Raji (cell line): ENCODE measurements around the gene DCST2.

Source experiments
- POLR2A ChIP-seq: IDR thresholded peaks from 2 replicates; pipeline ENCODE4 v1.6.1; 2011; ENCODE audit warnings: low read depth, low read length, control low read depth; ENCODE audit not compliant: insufficient read depth

DCST2 gene

DNA sequence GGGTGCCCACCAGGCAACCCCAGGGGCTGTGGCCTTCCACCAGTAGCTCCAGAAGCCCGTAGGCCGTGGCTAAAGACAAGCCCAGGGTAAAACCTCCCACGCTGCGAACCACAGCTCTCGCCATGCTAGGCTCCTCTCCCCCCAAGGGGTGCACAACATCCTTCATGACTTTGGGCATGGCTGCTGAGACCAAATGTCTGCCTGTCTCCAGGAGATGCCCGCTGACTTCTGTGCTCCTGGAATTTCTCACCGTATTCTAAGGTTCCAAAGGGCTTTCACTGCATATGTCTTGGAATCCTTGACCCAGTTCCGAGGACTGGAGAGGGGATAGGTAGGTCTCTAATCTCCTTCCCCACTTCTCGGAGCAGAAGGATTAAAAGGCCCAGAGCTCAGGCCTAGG is at the start of gene DCST2, which contains the start of gene DCST1:
TSS of gene DCST2 (minus strand) at position 258 of the 400 bp plus-strand sequence. CDS start at position 178, 80 bp downstream.
TSS of gene DCST1 (plus strand) at position 301 of the 400 bp plus-strand sequence. CDS start 213 bp downstream, outside the sequence.
- no peak for TF ChIP-seq POLR2A

DNA sequence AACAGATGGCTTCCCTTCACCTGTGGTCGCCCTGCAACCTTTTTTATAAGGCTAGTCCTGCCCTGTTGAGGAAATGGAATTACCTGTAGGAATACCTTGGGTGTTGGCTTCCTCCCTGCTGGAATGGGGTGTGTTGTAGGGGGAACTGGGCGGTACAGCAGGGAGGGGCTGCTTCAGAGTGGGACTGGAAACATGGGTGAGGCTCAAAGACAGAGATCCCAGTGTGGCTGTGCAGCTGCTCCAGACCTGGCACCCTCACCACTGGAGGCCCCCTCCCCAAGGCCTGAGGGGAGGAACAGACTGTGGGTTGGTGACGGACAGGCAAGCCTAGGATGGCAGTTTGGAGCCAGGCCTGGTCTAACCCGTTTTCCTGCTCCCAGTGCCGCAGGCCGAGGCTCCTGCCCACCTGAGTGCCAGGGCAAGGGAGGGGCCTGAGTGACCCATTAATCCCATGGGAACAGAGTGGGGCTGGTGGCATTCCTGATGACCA is 49.5 kb upstream of the DCST2 start:
- TF ChIP-seq POLR2A: no peak

DNA sequence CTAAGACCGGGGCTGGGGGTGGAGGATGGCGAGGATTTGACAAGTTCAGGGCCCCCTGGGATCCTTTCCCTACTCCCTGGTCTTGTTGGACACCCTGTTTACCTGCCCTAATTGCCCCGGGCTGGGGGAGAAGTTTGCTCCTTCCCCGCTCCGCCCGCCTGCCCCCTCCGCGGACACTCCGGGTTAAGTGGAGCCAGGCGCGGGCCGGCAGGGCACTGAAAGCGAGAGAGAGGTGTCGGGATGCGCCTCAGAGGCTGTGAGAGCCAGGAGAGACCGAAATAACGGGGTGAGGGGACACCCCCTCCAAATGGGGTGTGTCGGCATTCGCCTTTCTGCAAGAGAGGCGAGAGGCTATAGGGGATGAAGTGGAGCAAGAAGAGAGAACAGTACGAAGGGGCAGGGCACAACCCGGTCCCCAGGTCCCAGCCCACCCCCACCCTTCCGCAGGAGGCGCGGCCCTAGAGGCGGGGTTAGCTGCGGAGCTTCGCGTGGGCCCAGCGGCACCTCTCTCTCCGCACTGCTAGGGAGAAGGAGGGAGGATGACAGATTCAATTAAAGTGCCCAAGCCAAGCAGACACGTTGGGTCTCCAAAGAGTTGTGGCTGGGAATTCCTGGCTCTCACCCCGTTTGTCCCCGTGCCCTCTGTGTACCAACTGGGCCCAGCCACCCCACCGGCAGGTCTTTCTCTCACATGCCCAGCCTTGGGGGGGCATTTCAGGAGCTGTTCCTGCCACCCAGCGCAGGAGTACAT is 48.9 kb upstream of the DCST2 start:
- TF ChIP-seq POLR2A: no peak

DNA sequence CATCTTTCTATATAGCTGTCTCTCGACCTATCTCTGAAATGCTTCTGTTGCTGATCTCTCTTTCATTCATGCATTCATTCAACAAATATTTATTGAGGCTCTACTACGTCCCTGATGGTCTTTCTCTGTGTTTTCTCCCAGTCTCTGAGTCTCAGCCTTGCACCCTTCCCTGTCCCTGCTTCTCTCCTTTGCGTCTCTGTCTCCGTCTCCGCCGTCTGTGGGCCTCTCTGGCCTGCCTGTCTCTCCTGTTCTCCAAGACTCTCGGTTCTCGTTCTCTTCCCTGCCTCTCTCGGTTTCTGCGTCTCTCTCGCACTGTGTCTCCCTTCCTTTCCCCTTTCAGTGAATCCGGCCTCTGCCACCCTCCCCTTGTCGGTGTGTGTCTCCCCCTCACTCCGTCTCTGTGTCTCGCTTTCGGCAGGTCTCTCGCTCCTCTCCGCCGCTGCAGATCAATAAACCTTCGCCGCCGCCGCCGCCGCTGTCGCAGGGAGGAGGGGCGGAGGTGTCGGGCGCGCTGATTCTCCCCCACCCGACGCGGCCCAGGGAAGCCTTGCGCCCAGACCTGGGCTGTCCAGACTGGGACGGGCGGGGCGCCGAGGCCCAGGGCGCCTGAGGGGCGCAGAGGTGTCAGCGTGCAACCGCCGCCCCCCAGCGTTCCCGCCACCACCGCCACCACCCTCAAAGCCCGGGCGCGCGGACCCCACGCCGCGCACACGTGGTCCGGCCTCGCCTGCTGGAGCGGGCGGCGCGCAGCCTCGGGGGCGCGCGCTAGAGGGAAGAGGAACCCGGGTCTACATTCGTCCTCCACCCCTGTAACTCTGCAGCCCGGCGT is 48.1 kb upstream of the DCST2 start:
- no peak for TF ChIP-seq POLR2A

DNA sequence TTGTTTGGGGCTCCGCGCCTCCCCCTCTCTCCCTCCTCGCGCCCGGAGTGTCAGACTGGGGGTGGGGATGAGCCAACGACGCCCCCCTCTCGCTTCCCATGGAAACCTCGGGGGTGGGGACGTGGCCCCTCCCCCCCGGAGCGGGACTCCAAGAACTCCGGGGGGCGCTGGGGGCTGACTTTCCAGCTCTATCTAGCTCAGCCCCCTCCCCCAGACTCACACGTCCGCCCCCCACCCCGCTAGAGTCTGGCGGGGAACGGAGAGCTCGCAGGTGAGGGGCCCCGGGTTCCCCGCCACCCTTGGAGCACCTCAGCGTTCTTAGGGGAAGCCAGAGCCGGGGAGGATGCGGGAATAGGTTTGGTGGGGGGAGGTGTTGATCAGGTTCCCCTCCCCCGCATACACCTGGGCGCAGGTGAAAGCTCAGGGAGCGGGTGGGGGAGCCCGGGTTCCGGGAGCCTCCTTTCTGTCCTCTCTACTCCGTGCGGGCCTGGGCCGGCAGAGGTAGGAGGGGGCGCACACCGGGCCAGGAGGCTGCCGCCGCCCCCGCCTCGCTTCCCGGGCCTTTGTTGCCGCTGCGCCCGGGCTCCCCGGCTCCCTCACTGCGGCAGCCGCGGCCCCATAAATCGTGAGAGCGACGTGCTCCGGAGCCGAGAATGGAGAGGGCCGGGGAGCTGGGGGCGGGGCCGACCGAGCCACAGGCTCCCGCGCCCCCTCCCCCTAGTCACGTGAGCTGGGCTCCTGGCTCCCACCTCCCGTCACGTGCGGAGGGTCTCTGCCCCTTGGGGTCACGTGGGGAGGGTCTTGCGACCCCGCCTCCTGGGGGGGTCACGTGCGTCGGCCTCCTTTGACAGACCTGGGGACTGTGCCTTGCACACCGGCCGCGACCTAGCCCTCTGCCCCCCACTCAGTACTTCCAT is 47.0 kb upstream of the DCST2 start:
- TF ChIP-seq POLR2A: no peak

DNA sequence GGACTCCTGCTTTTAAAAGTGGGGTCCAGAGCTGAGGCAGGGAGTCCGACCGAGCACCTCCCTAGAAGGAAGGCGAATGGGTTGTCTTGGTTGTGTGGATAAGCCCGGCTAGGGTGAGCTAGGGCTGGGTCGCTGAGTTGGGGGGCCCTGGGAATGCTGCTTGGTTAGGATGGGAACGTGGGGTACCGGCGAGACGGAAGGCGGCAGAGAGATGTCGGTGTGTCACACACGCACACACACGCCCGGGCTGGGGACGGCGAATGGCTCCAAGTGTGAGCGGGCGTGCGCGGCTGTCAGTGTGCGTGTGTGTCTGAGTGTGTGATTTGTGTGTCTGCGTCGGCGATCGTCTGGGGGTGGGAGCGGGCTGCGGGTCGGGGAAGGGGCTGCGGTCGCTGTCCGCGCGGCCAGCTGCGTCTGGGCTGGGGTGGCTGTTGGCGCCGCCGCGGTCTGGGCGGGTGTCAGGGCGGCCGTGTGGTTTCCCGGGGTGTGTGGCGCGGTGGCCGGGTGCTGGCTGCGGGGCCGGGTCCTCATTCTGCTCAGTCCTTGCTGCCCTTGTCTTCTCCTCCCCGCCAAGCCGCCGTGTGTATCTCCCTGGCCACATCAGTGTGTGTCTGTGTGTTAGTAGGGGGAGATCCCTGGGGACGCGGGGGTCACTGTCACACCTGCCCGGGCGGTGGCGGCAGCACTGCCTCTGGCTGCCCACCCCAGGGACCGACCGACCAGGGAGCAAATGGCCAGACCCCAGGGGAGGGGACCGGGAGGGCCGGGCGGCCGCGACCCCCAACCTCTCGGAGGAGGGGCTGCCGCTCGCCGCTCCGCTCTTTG is 46.1 kb upstream of the DCST2 start:
- no peak for TF ChIP-seq POLR2A

DNA sequence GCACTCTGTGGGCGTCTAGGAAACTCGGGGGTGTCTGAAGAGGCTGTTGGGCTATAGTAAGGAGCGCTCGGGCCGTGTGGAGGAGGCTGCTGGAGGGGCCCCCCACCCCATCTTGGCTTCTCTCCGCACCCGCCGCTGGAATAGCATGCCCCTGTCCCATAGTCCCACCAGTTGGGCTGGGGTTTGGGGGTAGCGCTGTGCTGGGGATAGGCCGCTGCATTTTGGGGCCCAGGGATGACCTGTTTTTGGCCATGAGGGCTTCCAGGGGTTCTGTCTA is 45.6 kb upstream of the DCST2 start:
- TF ChIP-seq POLR2A: no peak

DNA sequence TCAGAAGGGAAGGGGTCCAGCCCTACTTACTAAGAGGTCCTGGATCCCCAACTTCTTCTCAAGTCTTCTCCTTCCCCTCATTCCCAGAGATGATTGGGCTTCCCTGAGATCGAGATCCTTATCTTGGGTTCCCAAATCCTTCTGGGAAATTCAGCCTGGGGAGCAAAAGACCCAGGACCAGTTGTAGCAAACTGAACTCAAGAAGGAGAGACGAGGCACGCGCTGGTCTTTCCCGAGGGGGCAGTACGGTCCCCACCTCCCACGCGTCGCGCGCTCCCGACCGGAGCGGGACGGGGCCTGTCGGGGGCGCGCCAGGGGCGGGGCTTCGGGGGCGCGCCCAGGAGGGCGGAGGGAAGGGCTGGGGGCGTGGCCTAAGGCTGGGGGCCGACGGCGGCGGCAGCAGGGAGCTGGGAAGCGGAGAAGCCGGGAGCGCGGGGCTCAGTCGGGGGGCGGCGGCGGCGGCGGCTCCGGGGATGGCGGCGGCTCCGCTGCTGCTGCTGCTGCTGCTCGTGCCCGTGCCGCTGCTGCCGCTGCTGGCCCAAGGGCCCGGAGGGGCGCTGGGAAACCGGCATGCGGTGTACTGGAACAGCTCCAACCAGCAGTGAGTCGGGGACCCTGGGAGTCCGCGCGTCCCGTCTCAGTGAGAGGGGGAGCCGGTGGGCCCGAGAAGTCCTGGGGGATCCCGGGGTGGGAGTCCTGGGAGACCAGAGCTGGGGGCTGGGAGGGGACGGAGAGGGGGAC is 45.1 kb upstream of the DCST2 start, which contains the start of gene EFNA3:
TSS of gene EFNA3 (plus strand) at position 369 of the 741 bp plus-strand sequence. CDS start at position 474, 105 bp downstream.
- no peak for TF ChIP-seq POLR2A

DNA sequence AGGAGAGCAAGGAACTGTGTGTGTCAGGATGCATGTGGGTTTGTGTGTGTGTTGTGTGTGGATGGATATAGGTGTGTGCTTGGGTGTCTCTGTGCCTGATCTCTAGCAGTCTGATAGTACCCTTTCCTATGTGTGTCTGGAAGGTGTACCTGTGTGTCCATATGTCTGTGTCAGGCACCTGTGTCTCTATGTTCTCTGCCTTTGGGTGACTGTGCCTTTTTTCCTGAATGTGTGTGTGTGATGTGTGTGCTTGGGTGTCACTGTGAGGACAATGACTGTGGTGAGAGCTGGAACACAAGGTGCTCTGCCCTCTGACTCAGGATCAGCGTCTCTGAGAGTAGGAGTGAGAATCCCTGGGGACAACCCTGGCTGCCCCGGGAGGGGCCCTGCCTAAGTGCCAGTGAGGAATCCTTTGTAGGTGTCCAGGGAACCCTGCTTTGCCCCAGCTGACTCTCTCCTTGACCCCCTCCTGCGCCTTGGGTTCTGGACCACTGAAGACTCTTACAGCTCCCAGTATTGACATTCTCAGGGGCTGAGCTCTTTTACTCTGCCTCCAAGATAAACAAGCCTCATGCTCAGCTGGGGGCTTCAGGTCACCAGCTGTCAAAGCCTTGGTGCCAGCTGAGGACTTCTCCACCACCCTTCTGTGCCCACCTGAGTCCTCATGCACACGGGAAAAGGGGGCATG is 44.3 kb upstream of the DCST2 start:
- no peak for TF ChIP-seq POLR2A

DNA sequence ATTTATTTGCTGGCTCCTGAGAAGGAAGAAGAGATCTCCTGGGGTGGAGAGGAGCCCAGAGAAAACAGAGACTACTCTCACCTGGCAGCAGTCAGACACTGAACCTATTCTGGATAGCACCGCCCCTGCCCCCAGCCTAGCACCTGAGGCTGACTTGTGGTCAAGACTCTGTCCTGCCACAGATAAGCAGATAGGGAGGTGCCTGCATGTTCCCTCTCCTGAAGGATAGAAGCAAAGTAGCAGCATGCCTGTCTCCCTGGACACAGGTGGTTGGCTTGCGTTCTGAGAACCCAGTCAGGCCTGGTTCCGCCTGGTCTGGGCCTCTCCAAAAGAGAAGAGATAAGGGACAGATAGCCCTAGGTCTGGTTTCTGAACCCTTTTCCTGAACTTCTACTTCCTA is 43.8 kb upstream of the DCST2 start:
- TF ChIP-seq POLR2A: no peak

DNA sequence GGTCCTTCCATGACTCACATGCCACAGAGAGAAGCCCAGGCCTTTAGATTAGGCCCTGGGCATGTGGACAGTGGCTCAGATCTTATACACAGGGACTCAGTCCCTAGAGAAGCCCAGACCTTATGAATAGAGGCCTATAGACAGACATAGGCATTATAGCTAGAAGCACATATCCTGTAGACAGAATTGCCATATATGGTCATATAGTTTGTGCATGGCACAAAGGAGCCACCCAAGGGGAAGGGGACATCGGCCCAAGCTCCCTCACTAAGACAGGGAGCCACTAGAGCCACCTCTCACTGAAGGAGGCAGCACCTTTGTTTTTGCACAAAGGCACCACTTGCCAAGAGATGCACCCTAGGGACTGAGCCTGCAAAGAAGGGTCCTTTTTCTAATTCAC is 42.8 kb upstream of the DCST2 start:
- no peak for TF ChIP-seq POLR2A

DNA sequence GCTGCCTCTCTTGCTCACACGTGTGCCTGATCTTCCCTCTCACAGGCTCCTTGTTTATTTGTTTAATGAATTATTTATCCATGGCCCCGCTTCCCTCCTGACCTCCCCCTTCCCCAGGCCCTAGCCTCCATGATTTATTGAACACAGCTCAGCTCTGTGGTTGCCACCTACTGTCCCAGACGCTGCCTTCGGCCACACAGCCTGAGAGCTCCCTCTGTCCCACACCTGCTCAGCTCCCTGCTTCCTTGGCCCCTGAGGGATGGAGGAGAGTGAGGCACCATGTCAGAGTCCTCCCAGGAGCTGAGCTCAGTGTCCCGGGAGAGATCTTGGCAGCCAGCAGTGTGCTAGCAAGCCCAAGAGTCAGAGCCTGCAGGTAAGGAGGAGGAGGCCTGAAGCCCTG is 42.0 kb upstream of the DCST2 start:
- TF ChIP-seq POLR2A: no peak

DNA sequence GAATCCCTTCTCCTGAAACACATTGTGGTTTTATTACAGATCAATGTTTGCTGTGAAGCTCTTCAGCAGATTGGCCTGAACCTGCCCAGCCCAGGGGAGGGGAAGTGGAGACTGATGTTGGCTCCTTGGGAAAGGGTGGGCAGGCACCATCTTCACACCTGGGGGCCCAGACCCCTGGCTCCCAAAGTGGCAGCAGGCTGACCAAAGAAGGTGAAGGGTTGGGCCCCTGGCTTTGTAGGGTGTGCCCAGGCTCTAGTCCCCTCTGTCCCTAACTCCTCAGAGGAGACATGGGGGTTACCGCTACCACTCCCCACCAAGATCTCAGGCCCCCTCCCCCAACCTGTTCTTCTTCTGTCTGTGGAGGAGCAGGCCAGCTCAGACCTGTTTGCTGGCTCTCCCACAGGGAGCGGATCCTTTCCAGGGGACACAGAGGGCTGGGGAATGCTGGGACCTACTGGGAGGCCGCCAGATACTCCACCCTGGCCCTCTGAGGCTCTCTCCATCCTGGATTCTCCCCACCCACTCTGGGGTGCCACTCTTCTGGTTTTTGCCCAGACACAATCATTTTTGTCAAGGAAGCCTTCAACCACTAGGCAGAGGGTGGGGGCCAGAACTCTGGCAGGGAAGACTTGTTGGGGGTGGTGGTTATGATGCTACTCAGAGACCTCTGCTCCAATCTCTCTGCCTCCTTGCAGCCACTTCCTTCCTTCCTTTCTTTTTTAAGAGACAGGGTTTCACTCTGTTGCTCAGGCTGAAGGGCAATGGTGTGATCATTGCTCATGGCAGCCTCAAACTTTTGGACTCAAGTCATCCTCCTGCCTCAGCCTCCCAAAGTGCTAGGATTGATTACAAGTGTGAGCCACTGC is 40.0 kb upstream of the DCST2 start:
- TF ChIP-seq POLR2A: no peak
